HEK293 (cell line): ENCODE measurements around the gene LCE1D.

Source experiments
- CTCF ChIA-PET: fragments of 350-600 bp; formaldehyde crosslinking; extraction: SDS; loops from one replicate; lab custom pipeline; 2021; ENCODE audit warnings: antibody characterized with exemption; lab: Yijun Ruan, JAX
- POLR2A ChIA-PET: fragments of 300-600 bp; formaldehyde crosslinking; extraction: SDS; loops from one replicate; lab custom pipeline; 2020; ENCODE audit warnings: antibody characterized with exemption, inconsistent platforms; lab: Yijun Ruan, JAX
- H3K27ac ChIP-seq: fragments of 200-500 bp; sonication (Bioruptor generic); 2 replicates; pipeline ENCODE4 v1.5.1; 2014; ENCODE audit warnings: low read depth, low read length, control low read depth, inconsistent platforms; ENCODE audit errors: extremely low read depth
- H3K36me3 ChIP-seq, 2 experiments: fragments of 200-500 bp in 1 of 2; sonication (Bioruptor generic) in 1 of 2; 1 replicate in 1 of 2; 2 replicates in 1 of 2; pipeline ENCODE4 v1.5.1; 2014 to 2017; ENCODE audit warnings: inconsistent platforms in 2 of 2, low read length in 2 of 2; ENCODE audit not compliant: control insufficient read depth in 2 of 2, insufficient read depth in 1 of 2
- H3K4me1 ChIP-seq: fragments of 200-500 bp; sonication (Bioruptor generic); 2 replicates; pipeline ENCODE4 v1.5.1; 2014; ENCODE audit warnings: mild to moderate bottlenecking, low read length, inconsistent platforms; ENCODE audit not compliant: control insufficient read depth, insufficient read depth
- H3K4me3 ChIP-seq: 2 replicates; pipeline ENCODE4 v1.5.1; 2011; ENCODE audit warnings: low read depth, mild to moderate bottlenecking, control low read depth, low read length, moderate library complexity
- H3K9me3 ChIP-seq: fragments of 200-500 bp; sonication (Bioruptor generic); 2 replicates; pipeline ENCODE4 v1.5.1; 2014; ENCODE audit warnings: low read depth, low read length, inconsistent platforms; ENCODE audit not compliant: control insufficient read depth, insufficient read depth
- KLF1 ChIP-seq: fragments of 450-650 bp; formaldehyde crosslinking; IDR thresholded peaks from 2 replicates; pipeline ENCODE4 v1.5.1; 2016; ENCODE audit warnings: missing biosample characterization, missing genetic modification characterization
- ZBTB48 ChIP-seq: fragments of 450-650 bp; formaldehyde crosslinking; IDR thresholded peaks from 2 replicates; pipeline ENCODE4 v1.5.1; 2016; ENCODE audit warnings: missing biosample characterization, missing genetic modification characterization
- ZIC2 ChIP-seq: fragments of 450-650 bp; formaldehyde crosslinking; IDR thresholded peaks from 2 replicates; pipeline ENCODE4 v1.5.1; 2016; ENCODE audit warnings: missing biosample characterization, missing genetic modification characterization
- ZNF132 ChIP-seq: fragments of 450-650 bp; formaldehyde crosslinking; IDR thresholded peaks from 2 replicates; pipeline ENCODE4 v1.5.1; 2017; ENCODE audit warnings: missing biosample characterization, missing genetic modification characterization, borderline replicate concordance
- ZNF184 ChIP-seq: fragments of 450-650 bp; IDR thresholded peaks from 2 replicates; pipeline ENCODE4 v1.5.1; 2018; ENCODE audit warnings: missing biosample characterization, mild to moderate bottlenecking, missing genetic modification characterization
- ZNF214 ChIP-seq: fragments of 450-650 bp; formaldehyde crosslinking; IDR thresholded peaks from 2 replicates; pipeline ENCODE4 v1.5.1; 2017; ENCODE audit warnings: missing biosample characterization, mild to moderate bottlenecking, missing genetic modification characterization, borderline replicate concordance
- ZNF266 ChIP-seq: fragments of 450-650 bp; formaldehyde crosslinking; IDR thresholded peaks from 2 replicates; pipeline ENCODE4 v1.5.1; 2016; ENCODE audit warnings: missing biosample characterization, missing genetic modification characterization, low read depth
- ZNF416 ChIP-seq: fragments of 450-650 bp; formaldehyde crosslinking; IDR thresholded peaks from 2 replicates; pipeline ENCODE4 v1.5.1; 2016; ENCODE audit warnings: missing biosample characterization, missing genetic modification characterization
- ZNF423 ChIP-seq: fragments of 450-650 bp; formaldehyde crosslinking; IDR thresholded peaks from 2 replicates; pipeline ENCODE4 v1.5.1; 2016; ENCODE audit warnings: missing biosample characterization, missing genetic modification characterization
- ZNF426 ChIP-seq: fragments of 450-650 bp; formaldehyde crosslinking; IDR thresholded peaks from 2 replicates; pipeline ENCODE4 v1.5.1; 2017; ENCODE audit warnings: missing biosample characterization, missing genetic modification characterization, mild to moderate bottlenecking, inconsistent platforms, moderate library complexity
- ZNF501 ChIP-seq: fragments of 450-650 bp; formaldehyde crosslinking; IDR thresholded peaks from 2 replicates; pipeline ENCODE4 v1.5.1; 2016; ENCODE audit warnings: missing biosample characterization, missing genetic modification characterization
- ZNF561 ChIP-seq: fragments of 450-650 bp; IDR thresholded peaks from 2 replicates; pipeline ENCODE4 v1.5.1; 2018; ENCODE audit warnings: missing biosample characterization, missing genetic modification characterization, borderline replicate concordance
- ZNF670 ChIP-seq: fragments of 450-650 bp; formaldehyde crosslinking; IDR thresholded peaks from 2 replicates; pipeline ENCODE4 v1.5.1; 2016; ENCODE audit warnings: missing biosample characterization, missing genetic modification characterization, low read depth
- ZNF792 ChIP-seq: fragments of 450-650 bp; formaldehyde crosslinking; IDR thresholded peaks from 2 replicates; pipeline ENCODE4 v1.5.1; 2016; ENCODE audit warnings: missing biosample characterization, missing genetic modification characterization
- TF ChIP-seq, protein P1 (sequence below): fragments of 450-650 bp; formaldehyde crosslinking; IDR thresholded peaks from 2 replicates; pipeline ENCODE4 v1.5.1; 2016; ENCODE audit warnings: missing biosample characterization, missing genetic modification characterization
- TF ChIP-seq, protein P2 (sequence below): fragments of 450-650 bp; formaldehyde crosslinking; IDR thresholded peaks from 2 replicates; pipeline ENCODE4 v1.5.1; 2016; ENCODE audit warnings: missing biosample characterization, missing genetic modification characterization, borderline replicate concordance
- TF ChIP-seq, protein P3 (sequence below): fragments of 450-650 bp; formaldehyde crosslinking; IDR thresholded peaks from 2 replicates; pipeline ENCODE4 v1.5.1; 2016; ENCODE audit warnings: missing biosample characterization, missing genetic modification characterization

Gene LCE1D

DNA sequence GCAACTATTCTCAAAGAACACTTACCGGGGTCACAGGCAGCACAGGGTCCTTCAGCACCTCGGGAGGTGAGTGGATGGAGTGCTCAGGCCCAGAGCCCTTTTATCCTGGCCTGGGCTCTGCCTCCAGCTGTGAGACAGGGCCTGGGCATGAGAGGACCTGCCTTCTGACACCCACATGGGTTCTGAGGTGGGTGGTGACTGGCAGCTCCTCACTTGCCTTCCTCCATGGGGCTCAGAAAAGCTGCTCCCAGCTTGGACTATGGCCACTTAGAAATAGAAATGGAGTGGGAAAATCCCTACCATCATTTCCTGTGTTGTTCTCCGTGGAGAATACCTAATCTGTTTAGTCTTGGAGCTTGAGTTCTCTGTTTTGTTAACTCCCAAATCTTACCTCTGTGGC is 10.1 kb downstream of the LCE1D start, which contains the start of gene LCE1C:
TSS of gene LCE1C (minus strand) at position 76 of the 400 bp plus-strand sequence. CDS start 1,173 bp downstream, outside the sequence.
- ChIA-PET CTCF (interaction anchor here (0.7 kb wide), 1 partner anchor 9 kb away, joined by 4 read pairs; no protein-coding TSS in a partner anchor), POLR2A (no interaction called here)
- no peak within 1 kb of the TSS for H3K27ac ChIP-seq
- H3K9me3 ChIP-seq, result no peaks in the 10 kb centered on the region
- TF ChIP-seq ZNF561 (tag by site-specific recombination) (no peak), ZNF501 (tag by site-specific recombination) (no peak), ZNF792 (tag by site-specific recombination) (no peak), ZNF670 (no peak), ZIC2 (tag by site-specific recombination) (no peak), KLF1 (no peak), ZBTB48 (tag by site-specific recombination) (no peak), ZNF416 (no peak), ZNF132 (tag by site-specific recombination) (no peak), ZNF184 (tag by site-specific recombination) (no peak)
- TF ChIP-seq, protein P1, sequence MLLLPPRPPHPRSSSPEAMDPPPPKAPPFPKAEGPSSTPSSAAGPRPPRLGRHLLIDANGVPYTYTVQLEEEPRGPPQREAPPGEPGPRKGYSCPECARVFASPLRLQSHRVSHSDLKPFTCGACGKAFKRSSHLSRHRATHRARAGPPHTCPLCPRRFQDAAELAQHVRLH, result no peak
- no peak within 1 kb of the TSS for H3K4me3 ChIP-seq
- no peaks in the 10 kb centered on the region for H3K36me3 ChIP-seq
- no peaks in the 10 kb centered on the region for H3K4me1 ChIP-seq

DNA sequence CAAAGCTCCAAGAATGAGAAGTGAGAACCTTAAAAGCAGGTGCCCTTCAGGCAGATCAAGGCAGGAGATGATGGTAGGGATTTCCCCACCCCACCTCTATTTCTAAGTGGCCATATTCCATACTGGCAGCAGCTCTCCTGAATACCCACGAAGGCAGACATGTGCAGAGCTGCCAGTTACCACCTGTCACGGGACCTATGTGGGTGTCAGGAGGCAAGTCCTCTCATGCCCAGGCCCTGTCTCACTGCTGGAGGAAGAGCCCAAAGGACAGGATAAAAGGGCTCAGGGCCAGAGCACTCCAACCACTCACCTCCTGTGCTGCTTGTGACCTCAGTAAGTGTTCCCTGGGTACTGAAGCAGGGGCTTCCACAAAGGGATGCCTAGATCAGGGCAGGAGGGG is 14.5 kb downstream of the LCE1D start:
- Histone ChIP-seq H3K4me1 (no peaks in the 10 kb centered on the region), H3K36me3 (no peaks in the 10 kb centered on the region), H3K4me3 (no peak overlapping the region), H3K27ac (no peak overlapping the region), H3K9me3 (no peaks in the 10 kb centered on the region)
- TF ChIP-seq ZNF670, result no peak
- no peak for TF ChIP-seq ZNF426
- CTCF ChIA-PET, result interaction anchor here (0.6 kb wide), 1 partner anchor 33 kb away, joined by 3 read pairs; no protein-coding TSS in a partner anchor
- POLR2A ChIA-PET, result no interaction called here

DNA sequence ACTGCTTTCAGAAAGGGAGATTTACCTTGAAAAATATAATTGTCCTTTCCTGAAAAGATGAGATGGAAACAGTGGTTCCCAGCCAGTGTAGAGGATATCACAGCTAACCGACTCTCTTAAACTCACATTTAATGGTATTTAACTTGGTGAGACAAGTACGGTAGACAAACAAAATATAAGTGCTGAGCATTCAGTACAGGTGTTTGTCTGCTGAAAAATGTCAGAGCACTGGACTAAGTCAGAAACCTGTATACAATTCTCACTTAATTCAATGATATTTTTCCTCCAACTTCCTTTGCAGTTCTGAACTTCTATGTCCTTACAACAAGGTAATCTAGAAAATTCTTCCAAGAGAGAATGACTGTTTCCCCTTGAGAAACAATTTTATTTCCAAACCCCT is 15.2 kb downstream of the LCE1D start, which contains the start of gene LCE1B:
TSS of gene LCE1B (plus strand) at position 301 of the 400 bp plus-strand sequence. CDS start 476 bp downstream, outside the sequence.
- Histone ChIP-seq H3K27ac (no peak within 1 kb of the TSS), H3K9me3 (no peaks in the 10 kb centered on the region), H3K4me3 (no peak within 1 kb of the TSS), H3K36me3 (no peaks in the 10 kb centered on the region), H3K4me1 (no peaks in the 10 kb centered on the region)
- CTCF ChIA-PET, result no interaction called here
- TF ChIP-seq, protein P2, sequence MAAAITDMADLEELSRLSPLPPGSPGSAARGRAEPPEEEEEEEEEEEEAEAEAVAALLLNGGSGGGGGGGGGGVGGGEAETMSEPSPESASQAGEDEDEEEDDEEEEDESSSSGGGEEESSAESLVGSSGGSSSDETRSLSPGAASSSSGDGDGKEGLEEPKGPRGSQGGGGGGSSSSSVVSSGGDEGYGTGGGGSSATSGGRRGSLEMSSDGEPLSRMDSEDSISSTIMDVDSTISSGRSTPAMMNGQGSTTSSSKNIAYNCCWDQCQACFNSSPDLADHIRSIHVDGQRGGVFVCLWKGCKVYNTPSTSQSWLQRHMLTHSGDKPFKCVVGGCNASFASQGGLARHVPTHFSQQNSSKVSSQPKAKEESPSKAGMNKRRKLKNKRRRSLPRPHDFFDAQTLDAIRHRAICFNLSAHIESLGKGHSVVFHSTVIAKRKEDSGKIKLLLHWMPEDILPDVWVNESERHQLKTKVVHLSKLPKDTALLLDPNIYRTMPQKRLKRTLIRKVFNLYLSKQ, result no peak
- TF ChIP-seq ZNF423 (tag by site-specific recombination), result no peak
- no peak for TF ChIP-seq ZNF214 (tag by site-specific recombination)
- no peak for TF ChIP-seq ZNF266 (tag by site-specific recombination)
- TF ChIP-seq, protein P3, sequence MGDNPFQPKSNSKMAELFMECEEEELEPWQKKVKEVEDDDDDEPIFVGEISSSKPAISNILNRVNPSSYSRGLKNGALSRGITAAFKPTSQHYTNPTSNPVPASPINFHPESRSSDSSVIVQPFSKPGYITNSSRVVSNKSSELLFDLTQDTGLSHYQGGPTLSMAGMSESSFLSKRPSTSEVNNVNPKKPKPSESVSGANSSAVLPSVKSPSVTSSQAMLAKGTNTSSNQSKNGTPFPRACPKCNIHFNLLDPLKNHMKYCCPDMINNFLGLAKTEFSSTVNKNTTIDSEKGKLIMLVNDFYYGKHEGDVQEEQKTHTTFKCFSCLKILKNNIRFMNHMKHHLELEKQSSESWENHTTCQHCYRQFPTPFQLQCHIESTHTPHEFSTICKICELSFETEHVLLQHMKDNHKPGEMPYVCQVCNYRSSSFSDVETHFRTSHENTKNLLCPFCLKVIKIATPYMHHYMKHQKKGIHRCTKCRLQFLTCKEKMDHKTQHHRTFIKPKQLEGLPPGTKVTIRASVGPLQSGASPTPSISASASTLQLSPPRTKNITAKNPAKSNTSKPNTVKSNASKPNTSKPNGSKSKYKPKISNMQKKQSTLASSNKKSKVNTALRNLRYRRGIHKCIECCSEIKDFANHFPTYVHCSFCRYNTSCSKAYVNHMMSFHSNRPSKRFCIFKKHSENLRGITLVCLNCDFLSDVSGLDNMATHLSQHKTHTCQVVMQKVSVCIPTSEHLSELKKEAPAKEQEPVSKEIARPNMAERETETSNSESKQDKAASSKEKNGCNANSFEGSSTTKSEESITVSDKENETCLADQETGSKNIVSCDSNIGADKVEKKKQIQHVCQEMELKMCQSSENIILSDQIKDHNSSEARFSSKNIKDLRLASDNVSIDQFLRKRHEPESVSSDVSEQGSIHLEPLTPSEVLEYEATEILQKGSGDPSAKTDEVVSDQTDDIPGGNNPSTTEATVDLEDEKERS (tag by site-specific recombination), result no peak
- POLR2A ChIA-PET, result no interaction called here
